Stimulated activated CD4-positive, alpha-beta T cell treated with anti-CD3 and anti-CD28 coated beads, Interleukin-2, amount 100 ng/mL, for 48 hours (primary cell): Measurements from ENCODE around the gene MYH10.
"Not testable (repeated sequence)": the region's sequence is repeated elsewhere in the genome, so short reads cannot be mapped to it uniquely, and the experiment has no call there.

Experiments
- DNase-seq, 2 donors: peaks; one replicate each; pipeline ENCODE4 v3.0.0-alpha.2; 2020

Gene MYH10

GRCh38 chr17:8542599-8543502 lies 87.7 kb downstream of the MYH10 start:
- DNase-seq = no peak

GRCh38 chr17:8539976-8540375 lies 90.5 kb downstream of the MYH10 start:
- not testable (repeated sequence) for DNase-seq

GRCh38 chr17:8537734-8538133 lies 92.8 kb downstream of the MYH10 start:
- DNase-seq = no peak

GRCh38 chr17:8534498-8535188 lies 95.9 kb downstream of the MYH10 start:
- DNase-seq = no peak

- DNase-seq = no peak
Observed at GRCh38 chr17:8532021-8532420, 98.5 kb downstream of the MYH10 start.

- DNase-seq = no peak
Observed at GRCh38 chr17:8522577-8522976, 107.9 kb downstream of the MYH10 start.

GRCh38 chr17:8520981-8521380 lies 109.5 kb downstream of the MYH10 start:
- DNase-seq = no peak

GRCh38 chr17:8518850-8519249 lies 111.7 kb downstream of the MYH10 start:
- DNase-seq = no peak

GRCh38 chr17:8518326-8518725 lies 112.2 kb downstream of the MYH10 start:
- no peak for DNase-seq

- no peak for DNase-seq
Observed at GRCh38 chr17:8514801-8515200, 115.7 kb downstream of the MYH10 start.

- no peak for DNase-seq
Observed at GRCh38 chr17:8506145-8506544, 124.4 kb downstream of the MYH10 start.

- no peak for DNase-seq
Observed at GRCh38 chr17:8504460-8505207, 125.9 kb downstream of the MYH10 start.

GRCh38 chr17:8503807-8504206 lies 126.7 kb downstream of the MYH10 start:
- DNase-seq = no peak

- no peak for DNase-seq
Observed at GRCh38 chr17:8503368-8503767, 127.2 kb downstream of the MYH10 start.

- no peak for DNase-seq
Observed at GRCh38 chr17:8502126-8502525, 128.4 kb downstream of the MYH10 start.

- no peak for DNase-seq
Observed at GRCh38 chr17:8500609-8501008, 129.9 kb downstream of the MYH10 start.

- DNase-seq = no peak
Observed at GRCh38 chr17:8499614-8500013, 130.9 kb downstream of the MYH10 start.

- DNase-seq = no peak
Observed at GRCh38 chr17:8499171-8499570, 131.4 kb downstream of the MYH10 start.

GRCh38 chr17:8496081-8496480 lies 134.4 kb downstream of the MYH10 start:
- DNase-seq = no peak

- no peak for DNase-seq
Observed at GRCh38 chr17:8494506-8495111, 135.9 kb downstream of the MYH10 start.

GRCh38 chr17:8494021-8494420 lies 136.5 kb downstream of the MYH10 start:
- no peak for DNase-seq

- no peak for DNase-seq
Observed at GRCh38 chr17:8492121-8492520, 138.4 kb downstream of the MYH10 start.
